Stimulated activated CD8-positive, alpha-beta memory T cell treated with anti-CD3 and anti-CD28 coated beads, Interleukin-15, amount 100 ng/mL, for 4 hours (primary cell): ENCODE results near the gene ACSL6.

Experiments used
- DNase-seq, 2 donors: peaks; one replicate each; pipeline ENCODE4 v3.0.0-alpha.2; 2020; ENCODE audit warnings: low read depth in 2 of 2

ACSL6 gene

GRCh38 chr5:131979816-131980215 lies 31.6 kb downstream of the ACSL6 start:
- DNase-seq = no peak

GRCh38 chr5:131977212-131977604 lies 34.2 kb downstream of the ACSL6 start:
- no peak for DNase-seq

GRCh38 chr5:131976414-131977211 lies 34.8 kb downstream of the ACSL6 start:
- no peak for DNase-seq

GRCh38 chr5:131974956-131975726 lies 36.3 kb downstream of the ACSL6 start:
- DNase-seq = no peak

- no peak for DNase-seq
These were observed 36.9 kb downstream of the ACSL6 start for GRCh38 chr5:131974622-131974955.

GRCh38 chr5:131974016-131974415 lies 37.4 kb downstream of the ACSL6 start:
- no peak for DNase-seq

GRCh38 chr5:131973089-131973712 lies 38.3 kb downstream of the ACSL6 start:
- DNase-seq = no peak

GRCh38 chr5:131968396-131968954 lies 43.0 kb downstream of the ACSL6 start:
- DNase-seq = no peak

GRCh38 chr5:131966551-131966950 lies 44.9 kb downstream of the ACSL6 start:
- DNase-seq = no peak

GRCh38 chr5:131965826-131966415 lies 45.5 kb downstream of the ACSL6 start:
- DNase-seq = no peak

- DNase-seq = no peak
These were observed 51.6 kb downstream of the ACSL6 start for GRCh38 chr5:131959906-131960305.

GRCh38 chr5:131959136-131959535 lies 52.3 kb downstream of the ACSL6 start:
- DNase-seq = no peak

GRCh38 chr5:131957721-131958441 lies 53.6 kb downstream of the ACSL6 start:
- DNase-seq = no peak

GRCh38 chr5:131953969-131954368 lies 57.5 kb downstream of the ACSL6 start:
- DNase-seq = no peak

- no peak for DNase-seq
These were observed 59.1 kb downstream of the ACSL6 start for GRCh38 chr5:131952301-131952857.

GRCh38 chr5:131950706-131951105 lies 60.8 kb downstream of the ACSL6 start:
- no peak for DNase-seq

GRCh38 chr5:131947445-131947844 lies 64.0 kb downstream of the ACSL6 start:
- no peak for DNase-seq

- no peak for DNase-seq
These were observed 65.8 kb downstream of the ACSL6 start, which contains the start of gene MEIKIN for GRCh38 chr5:131945551-131946168. TSS of gene MEIKIN (minus strand) at chr5:131945663. CDS start at chr5:131945505, 158 bp downstream.

- DNase-seq = no peak
These were observed 66.5 kb downstream of the ACSL6 start for GRCh38 chr5:131944702-131945550.

GRCh38 chr5:131943916-131944315 lies 67.5 kb downstream of the ACSL6 start:
- DNase-seq = no peak
